Measurements from ENCODE around the gene NCAM1.

Gene NCAM1

DNA sequence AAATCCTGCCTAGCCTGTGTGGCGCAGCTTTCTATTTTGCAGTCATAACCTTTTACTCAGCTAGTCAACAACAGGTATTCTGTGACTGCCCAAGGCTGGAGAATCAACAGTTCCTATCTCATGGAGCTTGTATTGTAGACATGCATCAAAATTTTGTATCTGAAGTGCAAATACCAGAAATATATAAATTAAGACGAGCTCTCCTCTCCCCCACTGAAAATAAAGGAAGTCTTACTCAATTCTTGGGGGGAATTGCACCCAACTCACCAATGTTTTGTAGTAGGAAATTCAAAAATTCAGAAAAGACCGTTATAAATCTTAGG, 153.4 kb downstream of the NCAM1 start:
- H3K27me3 ChIP-seq (replicated peaks in 2 of 5; ENCODE audit: control insufficient read depth in 4 of 5, insufficient read depth in 5 of 5, low read length in 4 of 5), result peaks cover 0 to 5% (median 2%) of the 10 kb centered on the region in 5 experiments
- H3K9me3 ChIP-seq (ENCODE audit: control extremely low read depth in 1 of 5, control insufficient read depth in 4 of 5, insufficient read depth in 2 of 5, low read depth in 1 of 5, low read length in 4 of 5), result no peaks in the 10 kb centered on the region
- H3K4me1 ChIP-seq (ENCODE audit: control extremely low read depth in 1 of 4, control insufficient read depth in 4 of 4, insufficient read depth in 4 of 4, low read length in 3 of 4), result no peaks in the 10 kb centered on the region
- POLR2A ChIA-PET, result no interaction called here
- H3K27ac ChIP-seq (ENCODE audit: insufficient read depth in 1 of 2, low read depth in 1 of 2, low read length in 2 of 2, poor library complexity in 1 of 2, severe bottlenecking in 2 of 2), result no peak overlapping the region
- no peak for DNase-seq
- H3K36me3 ChIP-seq (ENCODE audit: control insufficient read depth in 4 of 4, insufficient read depth in 4 of 4, low read length in 3 of 4), result no peaks in the 10 kb centered on the region
- WGBS (ENCODE audit: insufficient coverage), result no CpG with 5 or more reads among the region's 3 CpGs
- H3K4me3 ChIP-seq (ENCODE audit: control insufficient read depth in 1 of 7, extremely low read depth in 1 of 7, insufficient read depth in 4 of 7, low read depth in 2 of 7, low read length in 6 of 7), result no peak overlapping the region
- CTCF ChIA-PET, result interaction anchor here (1.3 to 3.2 kb wide), 6 partner anchors 10 to 526 kb away, joined by 3 to 25 read pairs (median 6); no protein-coding TSS in a partner anchor

- peaks cover 0 to 11% (median 0%) of the 10 kb centered on the region in 5 experiments for H3K27me3 ChIP-seq (replicated peaks in 2 of 5; ENCODE audit: control insufficient read depth in 4 of 5, insufficient read depth in 5 of 5, low read length in 4 of 5)
- H3K36me3 ChIP-seq (ENCODE audit: control insufficient read depth in 4 of 4, insufficient read depth in 4 of 4, low read length in 3 of 4), result no peaks in the 10 kb centered on the region
- 100% methylated on average over 1 of the region's 1 CpG for WGBS (ENCODE audit: insufficient coverage)
- no peak overlapping the region for H3K27ac ChIP-seq (ENCODE audit: insufficient read depth in 1 of 2, low read depth in 1 of 2, low read length in 2 of 2, poor library complexity in 1 of 2, severe bottlenecking in 2 of 2)
- CTCF ChIA-PET, result interaction anchor here (2.3 kb wide), 1 partner anchor 530 kb away, joined by 10 read pairs; no protein-coding TSS in a partner anchor
- H3K9me3 ChIP-seq (ENCODE audit: control extremely low read depth in 1 of 5, control insufficient read depth in 4 of 5, insufficient read depth in 2 of 5, low read depth in 1 of 5, low read length in 4 of 5), result no peaks in the 10 kb centered on the region
- H3K4me1 ChIP-seq (ENCODE audit: control extremely low read depth in 1 of 4, control insufficient read depth in 4 of 4, insufficient read depth in 4 of 4, low read length in 3 of 4), result no peaks in the 10 kb centered on the region
- no peak overlapping the region for H3K4me3 ChIP-seq (ENCODE audit: control insufficient read depth in 1 of 7, extremely low read depth in 1 of 7, insufficient read depth in 4 of 7, low read depth in 2 of 7, low read length in 6 of 7)
- POLR2A ChIA-PET, result no interaction called here
- DNase-seq, result no peak
Measured at GRCh38 chr11:113118104-113118503, 156.9 kb downstream of the NCAM1 start.

GRCh38 chr11:113119074-113119473, 157.9 kb downstream of the NCAM1 start:
- peaks cover 0 to 12% (median 0%) of the 10 kb centered on the region in 5 experiments for H3K27me3 ChIP-seq (replicated peaks in 2 of 5; ENCODE audit: control insufficient read depth in 4 of 5, insufficient read depth in 5 of 5, low read length in 4 of 5)
- POLR2A ChIA-PET, result no interaction called here
- H3K36me3 ChIP-seq (ENCODE audit: control insufficient read depth in 4 of 4, insufficient read depth in 4 of 4, low read length in 3 of 4), result no peaks in the 10 kb centered on the region

DNA sequence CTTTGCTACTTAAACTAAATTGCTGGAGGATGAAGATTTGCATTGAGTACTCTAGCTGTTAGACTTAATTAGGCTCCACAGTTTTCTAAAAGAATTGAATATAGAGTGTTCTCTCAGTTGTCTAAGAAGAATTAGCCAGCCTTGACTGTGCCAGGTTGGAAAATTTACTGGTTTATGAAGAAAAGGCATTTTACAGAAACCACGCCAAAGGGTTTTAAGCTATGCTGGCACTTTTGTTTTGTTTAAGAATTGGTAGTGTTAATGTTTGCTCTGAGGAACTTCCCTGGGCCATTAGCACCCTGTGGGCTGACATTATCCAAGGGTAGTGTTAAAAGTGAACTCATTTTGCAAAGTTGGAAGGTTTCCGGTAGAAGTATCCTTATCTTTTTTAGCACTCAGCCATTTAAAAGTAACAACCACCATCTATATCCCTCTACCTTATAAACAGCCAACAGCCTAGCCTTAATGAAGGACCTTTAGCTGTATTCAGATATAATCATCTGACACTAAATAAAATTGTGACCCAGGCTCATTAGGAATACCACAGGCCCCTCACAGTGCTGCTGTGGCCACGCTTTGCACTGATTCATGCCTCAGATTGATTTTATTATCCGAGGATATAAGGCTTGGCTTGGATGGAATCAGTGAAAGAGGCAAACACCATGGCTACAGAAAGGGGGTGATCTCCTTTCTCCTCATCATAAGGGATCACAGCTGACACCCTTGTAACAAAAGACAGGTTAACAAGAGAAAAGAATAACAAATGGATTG, 158.9 kb downstream of the NCAM1 start:
- POLR2A ChIA-PET, result no interaction called here
- Histone ChIP-seq H3K9me3 (ENCODE audit: control extremely low read depth in 1 of 5, control insufficient read depth in 4 of 5, insufficient read depth in 2 of 5, low read depth in 1 of 5, low read length in 4 of 5) (no peaks in the 10 kb centered on the region), H3K27ac (ENCODE audit: insufficient read depth in 1 of 2, low read depth in 1 of 2, low read length in 2 of 2, poor library complexity in 1 of 2, severe bottlenecking in 2 of 2) (no peak overlapping the region), H3K36me3 (ENCODE audit: control insufficient read depth in 4 of 4, insufficient read depth in 4 of 4, low read length in 3 of 4) (no peaks in the 10 kb centered on the region), H3K27me3 (replicated peaks in 2 of 5; ENCODE audit: control insufficient read depth in 4 of 5, insufficient read depth in 5 of 5, low read length in 4 of 5) (peaks cover 0 to 12% (median 0%) of the 10 kb centered on the region in 5 experiments), H3K4me1 (ENCODE audit: control extremely low read depth in 1 of 4, control insufficient read depth in 4 of 4, insufficient read depth in 4 of 4, low read length in 3 of 4) (no peaks in the 10 kb centered on the region), H3K4me3 (ENCODE audit: control insufficient read depth in 1 of 7, extremely low read depth in 1 of 7, insufficient read depth in 4 of 7, low read depth in 2 of 7, low read length in 6 of 7) (no peak overlapping the region)
- CTCF ChIA-PET, result no interaction called here
- no peak for DNase-seq
- 81% methylated on average over 4 of the region's 4 CpGs for WGBS (ENCODE audit: insufficient coverage)

More at GRCh38 chr11:113119074-113119473, 157.9 kb downstream of the NCAM1 start:
- Histone ChIP-seq H3K27ac (ENCODE audit: insufficient read depth in 1 of 2, low read depth in 1 of 2, low read length in 2 of 2, poor library complexity in 1 of 2, severe bottlenecking in 2 of 2) (no peak overlapping the region), H3K9me3 (ENCODE audit: control extremely low read depth in 1 of 5, control insufficient read depth in 4 of 5, insufficient read depth in 2 of 5, low read depth in 1 of 5, low read length in 4 of 5) (no peaks in the 10 kb centered on the region), H3K4me3 (ENCODE audit: control insufficient read depth in 1 of 7, extremely low read depth in 1 of 7, insufficient read depth in 4 of 7, low read depth in 2 of 7, low read length in 6 of 7) (no peak overlapping the region), H3K4me1 (ENCODE audit: control extremely low read depth in 1 of 4, control insufficient read depth in 4 of 4, insufficient read depth in 4 of 4, low read length in 3 of 4) (no peaks in the 10 kb centered on the region)
- CTCF ChIA-PET, result no interaction called here
- DNase-seq, result no peak
- 75% methylated on average over 2 of the region's 3 CpGs for WGBS (ENCODE audit: insufficient coverage)

DNA sequence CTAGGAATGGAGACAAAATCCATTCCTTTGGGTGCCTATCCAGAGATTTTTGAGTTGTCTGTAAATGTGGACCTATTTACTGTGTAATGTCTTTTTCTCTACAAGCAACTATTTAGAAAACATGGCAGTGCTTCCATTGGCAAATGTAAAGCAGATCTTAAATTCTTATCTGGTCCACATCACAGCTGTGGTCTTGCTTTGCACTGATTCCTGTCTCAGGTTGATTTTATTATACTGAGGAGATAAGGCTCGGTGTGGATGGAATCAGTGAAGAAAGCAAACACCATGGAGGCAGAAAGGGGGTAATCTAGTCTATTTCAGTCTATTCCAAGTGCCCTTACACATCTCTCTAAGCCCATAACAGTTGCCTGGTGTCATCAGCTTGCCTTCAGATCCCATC, 160.5 kb downstream of the NCAM1 start:
- no peaks in the 10 kb centered on the region for H3K4me1 ChIP-seq (ENCODE audit: control extremely low read depth in 1 of 4, control insufficient read depth in 4 of 4, insufficient read depth in 4 of 4, low read length in 3 of 4)
- no peaks in the 10 kb centered on the region for H3K9me3 ChIP-seq (ENCODE audit: control extremely low read depth in 1 of 5, control insufficient read depth in 4 of 5, insufficient read depth in 2 of 5, low read depth in 1 of 5, low read length in 4 of 5)
- WGBS (ENCODE audit: insufficient coverage), result 50% methylated on average over 1 of the region's 1 CpG
- CTCF ChIA-PET, result no interaction called here
- no peak for DNase-seq
- no peak overlapping the region for H3K27ac ChIP-seq (ENCODE audit: insufficient read depth in 1 of 2, low read depth in 1 of 2, low read length in 2 of 2, poor library complexity in 1 of 2, severe bottlenecking in 2 of 2)
- POLR2A ChIA-PET, result no interaction called here
- H3K36me3 ChIP-seq (ENCODE audit: control insufficient read depth in 4 of 4, insufficient read depth in 4 of 4, low read length in 3 of 4), result no peaks in the 10 kb centered on the region
- peaks cover 0 to 12% (median 0%) of the 10 kb centered on the region in 5 experiments for H3K27me3 ChIP-seq (replicated peaks in 2 of 5; ENCODE audit: control insufficient read depth in 4 of 5, insufficient read depth in 5 of 5, low read length in 4 of 5)
- no peak overlapping the region for H3K4me3 ChIP-seq (ENCODE audit: control insufficient read depth in 1 of 7, extremely low read depth in 1 of 7, insufficient read depth in 4 of 7, low read depth in 2 of 7, low read length in 6 of 7)

DNA sequence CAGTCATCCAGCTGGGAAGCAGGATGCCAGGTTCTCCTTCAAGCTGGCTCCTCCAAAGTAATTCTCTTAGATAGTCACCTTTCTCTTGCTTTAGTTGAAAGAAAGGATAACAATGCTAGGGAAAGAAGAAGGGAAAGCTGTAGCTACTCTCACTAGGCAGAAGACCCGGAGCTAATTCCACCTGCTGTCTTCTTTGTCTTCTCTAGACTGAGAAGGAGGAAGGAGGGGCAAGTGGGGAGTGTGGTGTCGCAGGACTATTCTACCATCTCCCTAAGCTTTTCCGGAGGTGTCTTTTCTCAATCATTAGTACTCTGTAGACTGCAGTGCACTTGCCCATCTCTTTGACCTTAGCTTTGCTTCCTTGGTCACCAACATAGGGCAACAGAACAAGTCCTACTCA, 162.8 kb downstream of the NCAM1 start:
- Histone ChIP-seq H3K36me3 (ENCODE audit: control insufficient read depth in 4 of 4, insufficient read depth in 4 of 4, low read length in 3 of 4) (no peaks in the 10 kb centered on the region), H3K4me1 (ENCODE audit: control extremely low read depth in 1 of 4, control insufficient read depth in 4 of 4, insufficient read depth in 4 of 4, low read length in 3 of 4) (no peaks in the 10 kb centered on the region), H3K27me3 (replicated peaks in 2 of 5; ENCODE audit: control insufficient read depth in 4 of 5, insufficient read depth in 5 of 5, low read length in 4 of 5) (peaks cover 0 to 12% (median 0%) of the 10 kb centered on the region in 5 experiments), H3K27ac (ENCODE audit: insufficient read depth in 1 of 2, low read depth in 1 of 2, low read length in 2 of 2, poor library complexity in 1 of 2, severe bottlenecking in 2 of 2) (no peak overlapping the region), H3K9me3 (ENCODE audit: control extremely low read depth in 1 of 5, control insufficient read depth in 4 of 5, insufficient read depth in 2 of 5, low read depth in 1 of 5, low read length in 4 of 5) (no peaks in the 10 kb centered on the region), H3K4me3 (ENCODE audit: control insufficient read depth in 1 of 7, extremely low read depth in 1 of 7, insufficient read depth in 4 of 7, low read depth in 2 of 7, low read length in 6 of 7) (no peak overlapping the region)
- 100% methylated on average over 3 of the region's 3 CpGs for WGBS (ENCODE audit: insufficient coverage)
- DNase-seq, result no peak
- CTCF ChIA-PET, result interaction anchor here (1.0 to 1.9 kb wide), 2 partner anchors 9 to 14 kb away, joined by 3 to 11 read pairs; no protein-coding TSS in a partner anchor
- POLR2A ChIA-PET, result no interaction called here

- H3K27ac ChIP-seq (ENCODE audit: insufficient read depth in 1 of 2, low read depth in 1 of 2, low read length in 2 of 2, poor library complexity in 1 of 2, severe bottlenecking in 2 of 2), result no peak overlapping the region
- no peak for DNase-seq
- peaks cover 0 to 8% (median 0%) of the 10 kb centered on the region in 5 experiments for H3K27me3 ChIP-seq (replicated peaks in 2 of 5; ENCODE audit: control insufficient read depth in 4 of 5, insufficient read depth in 5 of 5, low read length in 4 of 5)
- H3K4me1 ChIP-seq (ENCODE audit: control extremely low read depth in 1 of 4, control insufficient read depth in 4 of 4, insufficient read depth in 4 of 4, low read length in 3 of 4), result no peaks in the 10 kb centered on the region
- no peaks in the 10 kb centered on the region for H3K9me3 ChIP-seq (ENCODE audit: control extremely low read depth in 1 of 5, control insufficient read depth in 4 of 5, insufficient read depth in 2 of 5, low read depth in 1 of 5, low read length in 4 of 5)
- 100% methylated on average over 2 of the region's 8 CpGs for WGBS (ENCODE audit: insufficient coverage)
- H3K4me3 ChIP-seq (ENCODE audit: control insufficient read depth in 1 of 7, extremely low read depth in 1 of 7, insufficient read depth in 4 of 7, low read depth in 2 of 7, low read length in 6 of 7), result no peak overlapping the region
- no peaks in the 10 kb centered on the region for H3K36me3 ChIP-seq (ENCODE audit: control insufficient read depth in 4 of 4, insufficient read depth in 4 of 4, low read length in 3 of 4)
- CTCF ChIA-PET, result interaction anchor here (1.0 to 1.9 kb wide), 2 partner anchors 10 to 13 kb away, joined by 3 to 11 read pairs; no protein-coding TSS in a partner anchor
- POLR2A ChIA-PET, result no interaction called here
Measured at GRCh38 chr11:113124578-113124977, 163.4 kb downstream of the NCAM1 start.
